ENCODE results near the gene ABLIM2. TPM values are rescaled to one million over a fixed set of nuclear protein-coding genes. Genes with fewer than 3 reads are reported as not detected.

The ABLIM2 gene
- polyA plus RNA-seq, 3 donors = 0.21 TPM; not detected in 2

DNA sequence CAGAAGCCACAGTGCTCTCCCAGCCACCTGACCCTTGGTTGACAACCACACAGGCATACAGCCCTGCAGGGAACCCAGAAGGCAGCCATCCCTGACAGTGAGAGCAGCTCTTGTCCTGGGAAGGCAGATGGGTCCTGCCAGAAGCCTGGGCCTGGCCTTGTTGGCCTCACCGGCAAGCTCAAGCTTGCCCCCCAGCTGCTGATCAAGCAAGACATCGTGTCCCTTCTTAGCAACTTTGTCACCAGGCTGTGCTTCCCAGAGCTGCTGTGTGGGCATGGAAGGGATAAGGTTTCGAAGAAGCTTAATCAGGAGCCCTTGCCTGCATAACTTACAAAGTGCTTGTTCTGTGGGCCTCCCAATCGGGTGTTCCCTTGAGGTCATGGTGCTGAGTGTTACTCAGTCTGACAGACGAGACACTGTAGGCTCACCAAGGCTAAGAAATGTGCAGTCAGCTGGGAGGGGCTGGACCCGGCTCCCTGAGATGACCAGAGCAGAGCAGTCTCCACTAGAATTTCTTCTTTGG, 6.8 kb upstream of the ABLIM2 start:
- Mint-ChIP-seq H3K4me3 (no peak overlapping the region), H3K27me3 (ENCODE audit: low read depth in 3 of 3) (peaks cover 11 to 27% (median 19%) of the 10 kb centered on the region in 3 donors), H3K9me3 (peaks cover 8 to 24% (median 12%) of the 10 kb centered on the region in 7 donors), H3K4me1 (peaks cover 25% of the 10 kb centered on the region), H3K27ac (no peak overlapping the region), H3K36me3 (no peaks in the 10 kb centered on the region)
- WGBS (ENCODE audit: insufficient coverage) = 86% methylated on average over 5 of the region's 6 CpGs
- Histone ChIP-seq H3K27ac (ENCODE audit: low read depth in 1 of 2, low read length in 2 of 2) (no peak overlapping the region), H3K4me3 (replicated peaks in 1 of 3; ENCODE audit: low read depth in 2 of 3, low read length in 3 of 3) (no peak overlapping the region), H3K9ac (ENCODE audit: insufficient read depth, low read length, poor library complexity, severe bottlenecking) (no peak overlapping the region), H3K4me2 (replicated peaks; ENCODE audit: extremely low read depth, low read length, poor library complexity, severe bottlenecking) (no peak overlapping the region), H3K79me2 (ENCODE audit: insufficient read depth, low read length) (no peaks in the 10 kb centered on the region), H3K4me1 (ENCODE audit: control insufficient read depth in 1 of 2, insufficient read depth in 2 of 2, low read length in 2 of 2) (peaks cover 24 to 26% of the 10 kb centered on the region in 2 donors), H3K9me3 (replicated peaks in 1 of 2; ENCODE audit: control insufficient read depth in 1 of 2, insufficient read depth in 1 of 2, low read length in 2 of 2) (peaks cover 6 to 9% of the 10 kb centered on the region in 2 donors), H4K20me1 (ENCODE audit: insufficient read depth, low read length) (no peaks in the 10 kb centered on the region), H3K27me3 (ENCODE audit: control insufficient read depth in 2 of 2, insufficient read depth in 2 of 2, low read length in 2 of 2) (peaks cover 0 to 1% of the 10 kb centered on the region in 2 donors), H2AFZ (ENCODE audit: insufficient read depth, low read depth, low read length, poor library complexity, severe bottlenecking) (no peak overlapping the region), H3K36me3 (replicated peaks in 1 of 2; ENCODE audit: control insufficient read depth in 1 of 2, insufficient read depth in 2 of 2, low read length in 2 of 2) (no peaks in the 10 kb centered on the region)
- no peak for TF ChIP-seq CTCF (IDR thresholded peaks at IDR 0.05)
- no peak for DNase-seq
- intact Hi-C loops (cut with micrococcal nuclease) = no loop called here

DNA sequence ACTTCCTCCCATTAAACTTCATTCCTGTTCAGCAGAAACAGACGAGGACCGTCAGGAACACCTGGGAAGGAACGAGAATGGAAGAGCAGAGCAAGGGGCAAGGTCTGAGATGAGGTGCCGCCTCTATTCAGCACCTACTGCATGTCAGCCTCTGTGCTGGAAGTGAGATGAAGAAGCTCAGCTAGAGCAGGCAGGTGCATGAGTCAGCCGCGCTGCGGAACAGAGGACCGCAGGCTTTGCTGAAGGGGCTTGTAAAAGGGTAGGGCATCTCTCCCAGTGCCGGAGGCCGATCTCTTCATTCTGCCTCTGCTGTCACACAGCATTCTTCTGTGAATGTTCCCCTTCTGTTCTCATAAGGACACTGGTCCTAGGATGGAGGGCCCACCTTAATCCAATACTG, 6.1 kb upstream of the ABLIM2 start:
- H3K27me3 ChIP-seq (ENCODE audit: control insufficient read depth in 2 of 2, insufficient read depth in 2 of 2, low read length in 2 of 2) = peaks cover 0 to 3% of the 10 kb centered on the region in 2 donors
- Mint-ChIP-seq H3K27me3 (ENCODE audit: low read depth in 3 of 3) (peaks cover 14 to 29% (median 22%) of the 10 kb centered on the region in 3 donors), H3K9me3 (peaks cover 8 to 24% (median 12%) of the 10 kb centered on the region in 7 donors), H3K4me1 (peaks cover 28% of the 10 kb centered on the region), H3K4me3 (no peak overlapping the region), H3K36me3 (no peaks in the 10 kb centered on the region), H3K27ac (peak overlapping the region in 1 of 7 donors; percentile 13)
- H3K9me3 ChIP-seq (replicated peaks in 1 of 2; ENCODE audit: control insufficient read depth in 1 of 2, insufficient read depth in 1 of 2, low read length in 2 of 2) = peaks cover 6 to 9% of the 10 kb centered on the region in 2 donors
- no peaks in the 10 kb centered on the region for H4K20me1 ChIP-seq (ENCODE audit: insufficient read depth, low read length)
- no peak for TF ChIP-seq CTCF (IDR thresholded peaks at IDR 0.05)
- DNase-seq = no peak
- peaks cover 25 to 33% of the 10 kb centered on the region in 2 donors for H3K4me1 ChIP-seq (ENCODE audit: control insufficient read depth in 1 of 2, insufficient read depth in 2 of 2, low read length in 2 of 2)
- H3K9ac ChIP-seq (ENCODE audit: insufficient read depth, low read length, poor library complexity, severe bottlenecking) = no peak overlapping the region
- H2AFZ ChIP-seq (ENCODE audit: insufficient read depth, low read depth, low read length, poor library complexity, severe bottlenecking) = no peak overlapping the region
- no peak overlapping the region for H3K4me3 ChIP-seq (replicated peaks in 1 of 3; ENCODE audit: low read depth in 2 of 3, low read length in 3 of 3)
- 100% methylated on average over 4 of the region's 10 CpGs for WGBS (ENCODE audit: insufficient coverage)
- H3K4me2 ChIP-seq (replicated peaks; ENCODE audit: extremely low read depth, low read length, poor library complexity, severe bottlenecking) = no peak overlapping the region
- intact Hi-C loops (cut with micrococcal nuclease) = no loop called here
- no peaks in the 10 kb centered on the region for H3K36me3 ChIP-seq (replicated peaks in 1 of 2; ENCODE audit: control insufficient read depth in 1 of 2, insufficient read depth in 2 of 2, low read length in 2 of 2)
- H3K27ac ChIP-seq (ENCODE audit: low read depth in 1 of 2, low read length in 2 of 2) = no peak overlapping the region
- no peaks in the 10 kb centered on the region for H3K79me2 ChIP-seq (ENCODE audit: insufficient read depth, low read length)
